Naive thymus-derived CD4-positive, alpha-beta T cell (primary cell): Measurements from ENCODE around the gene FBRS. TPM values are rescaled to one million over a fixed set of nuclear protein-coding genes. Genes with fewer than 3 reads are reported as not detected.

ENCODE experiments used
- ATAC-seq: fragments of 150-1000 bp; cut with Tn5 transposase; 2 replicates; pipeline ENCODE4 v1.10.0; 2021; ENCODE audit warnings: mild to moderate bottlenecking, moderate library complexity
- CTCF ChIA-PET: fragments of 350-600 bp; sonication (Branson Sonifier 250); formaldehyde crosslinking; loops from one replicate; lab custom pipeline; 2021; ENCODE audit warnings: antibody characterized with exemption; lab: Charles Lee
- POLR2A ChIA-PET: fragments of 350-600 bp; sonication (Branson Sonifier 250); formaldehyde crosslinking; loops from one replicate; lab custom pipeline; 2021; ENCODE audit warnings: antibody characterized with exemption, inconsistent platforms; lab: Charles Lee
- DNase-seq, 9 donors: peaks; one replicate each; pipeline versions ENCODE4 v3.0.0 to v3.0.0-alpha.2; 2020 to 2022; ENCODE audit warnings: mixed read lengths in 1 of 9
- H3K27ac ChIP-seq: one replicate; pipeline ENCODE4 v1.7.0; 2013; ENCODE audit warnings: mild to moderate bottlenecking, low read depth, low read length, moderate library complexity
- H3K27me3 ChIP-seq, 2 donors: one replicate each; pipeline ENCODE4 v1.7.0; 2013; ENCODE audit warnings: low read length in 2 of 2, mild to moderate bottlenecking in 2 of 2, moderate library complexity in 2 of 2; ENCODE audit not compliant: control insufficient read depth in 2 of 2, insufficient read depth in 2 of 2
- H3K36me3 ChIP-seq, 3 experiments: 1 replicate in 2 of 3; 2 replicates in 1 of 3; pipeline ENCODE4 v1.7.0; 2013; ENCODE audit warnings: low read length in 3 of 3, mild to moderate bottlenecking in 3 of 3, moderate library complexity in 1 of 3; ENCODE audit not compliant: insufficient read depth in 3 of 3, control insufficient read depth in 2 of 3
- H3K4me1 ChIP-seq, 2 donors: one replicate each; pipeline ENCODE4 v1.7.0; 2013; ENCODE audit warnings: low read length in 2 of 2, mild to moderate bottlenecking in 2 of 2, moderate library complexity in 1 of 2; ENCODE audit not compliant: control insufficient read depth in 2 of 2, insufficient read depth in 2 of 2
- H3K4me3 ChIP-seq: 2 replicates; pipeline ENCODE4 v1.7.0; 2013; ENCODE audit warnings: mild to moderate bottlenecking, low read length
- H3K9me3 ChIP-seq, 3 experiments: 1 replicate in 2 of 3; 2 replicates in 1 of 3; pipeline ENCODE4 v1.7.0; 2013; ENCODE audit warnings: low read length in 3 of 3; ENCODE audit not compliant: control insufficient read depth in 2 of 3
- H3K27ac Mint-ChIP-seq, 9 donors: one replicate each; pipeline ENCODE4 v1.8.0; 2020 to 2022; ENCODE audit warnings: mixed read lengths in 9 of 9, mild to moderate bottlenecking in 8 of 9, moderate library complexity in 5 of 9, inconsistent platforms in 2 of 9
- H3K27me3 Mint-ChIP-seq, 5 donors: one replicate each; pipeline ENCODE4 v1.8.0; 2021 to 2022; ENCODE audit warnings: mixed read lengths in 5 of 5, mild to moderate bottlenecking in 1 of 5
- H3K36me3 Mint-ChIP-seq, 5 donors: one replicate each; pipeline ENCODE4 v1.8.0; 2020 to 2022; ENCODE audit warnings: mixed read lengths in 5 of 5, mild to moderate bottlenecking in 3 of 5, inconsistent platforms in 1 of 5
- H3K4me1 Mint-ChIP-seq, 7 donors: one replicate each; pipeline ENCODE4 v1.8.0; 2020 to 2022; ENCODE audit warnings: mixed read lengths in 7 of 7, mild to moderate bottlenecking in 3 of 7, inconsistent platforms in 1 of 7
- H3K4me3 Mint-ChIP-seq, 10 donors: one replicate each; pipeline ENCODE4 v1.8.0; 2020 to 2022; ENCODE audit warnings: mild to moderate bottlenecking in 10 of 10, mixed read lengths in 10 of 10, moderate library complexity in 6 of 10, inconsistent platforms in 2 of 10
- H3K9me3 Mint-ChIP-seq, 11 donors: one replicate each; pipeline ENCODE4 v1.8.0; 2020 to 2022; ENCODE audit warnings: mixed read lengths in 11 of 11, mild to moderate bottlenecking in 4 of 11, inconsistent platforms in 1 of 11, moderate library complexity in 1 of 11
- intact Hi-C, 2 donors: fragments of 100-400 bp; cut with micrococcal nuclease; formaldehyde crosslinking; loops; one replicate each; pipeline ENCODE4 v1.15.1; 2023
- polyA plus RNA-seq, 2 donors: library from polyadenylated mRNA; unstranded; fragments of 300-500 nt; fragmentation: Illumina TruSeq; gene quantifications; one replicate each; pipeline ENCODE4 v1.2.3, GENCODE V29; 2021
- total RNA-seq, 6 experiments: library from RNA in 5 of 6; stranded (reverse) in 5 of 6; gene quantifications; 1 replicate in 5 of 6; 2 replicates in 1 of 6; pipeline ENCODE4 v1.2.3 and lab custom pipeline; 2021 to 2026

The FBRS gene
- total and polyA plus RNA-seq, 7 experiments from 2014 or later = 2.6 to 174 (median 158) TPM

GRCh38 chr16:30697264-30698138, 39.3 kb downstream of the FBRS start:
- Mint-ChIP-seq H3K27ac (peak overlapping the region; percentile 99 to 100 (median 100)), H3K4me1 (peaks cover 24 to 49% (median 43%) of the 10 kb centered on the region in 7 donors), H3K9me3 (peaks cover 0 to 3% (median 0%) of the 10 kb centered on the region in 11 donors), H3K36me3 (peaks cover 0 to 14% (median 3%) of the 10 kb centered on the region in 5 donors), H3K4me3 (peak overlapping the region; percentile 87 to 99 (median 97)), H3K27me3 (no peaks in the 10 kb centered on the region)
- H3K36me3 ChIP-seq = peaks cover 7 to 23% (median 8%) of the 10 kb centered on the region in 3 experiments
- ATAC-seq (peak; percentile 91), DNase-seq (no peak)
- H3K27me3 ChIP-seq = no peaks in the 10 kb centered on the region
- H3K9me3 ChIP-seq = no peaks in the 10 kb centered on the region
- H3K27ac ChIP-seq = peak overlapping the region; percentile 99
- intact Hi-C loops = loop anchor here (1.0 to 10.0 kb wide), 26 partner anchors 19 to 760 kb away; partner anchors contain the start of genes FBRS (in 2 of the 2), PHKG2 (in 2 of the 2), PRR14 (in 2 of the 2) and ZNF785 (in 2 of the 2)
- H3K4me3 ChIP-seq = peak overlapping the region; percentile 86
- H3K4me1 ChIP-seq = peaks cover 15 to 36% of the 10 kb centered on the region in 2 donors
- ChIA-PET CTCF (interaction anchor here (0.6 to 5.2 kb wide), 9 partner anchors 25 to 944 kb away, joined by 3 to 50 read pairs (median 3); partner anchors contain the start of genes DCTPP1, FBRS and PRR14), POLR2A (interaction anchor here (0.6 to 6.2 kb wide), 25 partner anchors 8 to 890 kb away, joined by 3 to 113 read pairs (median 3); partner anchors contain the start of genes FBRS, FUS, KAT8 and PRR14)

- Mint-ChIP-seq H3K36me3 (peaks cover 3 to 18% (median 4%) of the 10 kb centered on the region in 5 donors), H3K4me3 (peak overlapping the region; percentile 87 to 99 (median 97))
- intact Hi-C loops = loop anchor here (1.0 to 10.0 kb wide), 26 partner anchors 19 to 759 kb away; partner anchors contain the start of genes FBRS (in 2 of the 2), PHKG2 (in 2 of the 2), PRR14 (in 2 of the 2) and ZNF785 (in 2 of the 2)
Observed at GRCh38 chr16:30698139-30698815, 40.0 kb downstream of the FBRS start.

GRCh38 chr16:30698816-30699614, 40.8 kb downstream of the FBRS start, which contains the start of gene SRCAP:
Gene SRCAP, plus strand, starts transcription at chr16:30699171. Its CDS starts 1,654 bp downstream, at chr16:30700825.
- H3K27me3 Mint-ChIP-seq = no peaks in the 10 kb centered on the region
- ATAC-seq (peak; percentile 44), DNase-seq (peak in 8 of 9 donors; percentile 71 to 91 (median 78))
- intact Hi-C loops = loop anchor here (1.0 to 10.0 kb wide), 26 partner anchors 18 to 758 kb away; partner anchors contain the start of genes FBRS (in 2 of the 2), PHKG2 (in 2 of the 2), PRR14 (in 2 of the 2) and ZNF785 (in 2 of the 2)
- peaks cover 3 to 20% (median 4%) of the 10 kb centered on the region in 5 donors for H3K36me3 Mint-ChIP-seq
- H3K9me3 ChIP-seq = no peaks in the 10 kb centered on the region
- peak within 1 kb of the TSS; percentile 87 to 99 (median 98) for H3K4me3 Mint-ChIP-seq
- H3K36me3 ChIP-seq = peaks cover 10 to 36% (median 11%) of the 10 kb centered on the region in 3 experiments
- H3K9me3 Mint-ChIP-seq = peaks cover 0 to 3% (median 0%) of the 10 kb centered on the region in 11 donors
- ChIA-PET CTCF (interaction anchor here (0.7 kb wide), 1 partner anchor 41 kb away, joined by 3 read pairs; the partner anchor contains the start of gene FBRS), POLR2A (interaction anchor here (0.6 to 6.2 kb wide), 8 partner anchors 10 to 1170 kb away, joined by 3 to 113 read pairs (median 4); partner anchors contain the start of gene FBRS)
- peak within 1 kb of the TSS; percentile 86 for H3K4me3 ChIP-seq
- H3K4me1 ChIP-seq = peaks cover 15 to 27% of the 10 kb centered on the region in 2 donors
- peak within 1 kb of the TSS; percentile 99 for H3K27ac ChIP-seq
- H3K4me1 Mint-ChIP-seq = peaks cover 20 to 42% (median 34%) of the 10 kb centered on the region in 7 donors
- no peaks in the 10 kb centered on the region for H3K27me3 ChIP-seq
- H3K27ac Mint-ChIP-seq = peak within 1 kb of the TSS; percentile 99 to 100 (median 100)

More at GRCh38 chr16:30698139-30698815, 40.0 kb downstream of the FBRS start:
- ATAC-seq = peak; percentile 86
- H3K9me3 ChIP-seq = no peaks in the 10 kb centered on the region
- no peaks in the 10 kb centered on the region for H3K27me3 ChIP-seq
- ChIA-PET POLR2A (interaction anchor here (0.6 to 6.2 kb wide), 13 partner anchors 11 to 738 kb away, joined by 3 to 113 read pairs (median 4); partner anchors contain the start of genes FBRS, FUS, PRR14 and ZNF688), CTCF (interaction anchor here (0.6 to 5.2 kb wide), 6 partner anchors 26 to 268 kb away, joined by 3 to 50 read pairs (median 4); partner anchors contain the start of genes DCTPP1 and FBRS)
- peak overlapping the region; percentile 99 to 100 (median 100) for H3K27ac Mint-ChIP-seq
- DNase-seq = peak; percentile 98 to 100 (median 99)
- H3K4me3 ChIP-seq = peak overlapping the region; percentile 86
- peaks cover 15 to 35% of the 10 kb centered on the region in 2 donors for H3K4me1 ChIP-seq
- H3K9me3 Mint-ChIP-seq = peaks cover 0 to 3% (median 0%) of the 10 kb centered on the region in 11 donors
- H3K27me3 Mint-ChIP-seq = no peaks in the 10 kb centered on the region
- H3K4me1 Mint-ChIP-seq = peaks cover 26 to 48% (median 41%) of the 10 kb centered on the region in 7 donors
- H3K36me3 ChIP-seq = peaks cover 7 to 29% (median 8%) of the 10 kb centered on the region in 3 experiments
- peak overlapping the region; percentile 99 for H3K27ac ChIP-seq

DNA sequence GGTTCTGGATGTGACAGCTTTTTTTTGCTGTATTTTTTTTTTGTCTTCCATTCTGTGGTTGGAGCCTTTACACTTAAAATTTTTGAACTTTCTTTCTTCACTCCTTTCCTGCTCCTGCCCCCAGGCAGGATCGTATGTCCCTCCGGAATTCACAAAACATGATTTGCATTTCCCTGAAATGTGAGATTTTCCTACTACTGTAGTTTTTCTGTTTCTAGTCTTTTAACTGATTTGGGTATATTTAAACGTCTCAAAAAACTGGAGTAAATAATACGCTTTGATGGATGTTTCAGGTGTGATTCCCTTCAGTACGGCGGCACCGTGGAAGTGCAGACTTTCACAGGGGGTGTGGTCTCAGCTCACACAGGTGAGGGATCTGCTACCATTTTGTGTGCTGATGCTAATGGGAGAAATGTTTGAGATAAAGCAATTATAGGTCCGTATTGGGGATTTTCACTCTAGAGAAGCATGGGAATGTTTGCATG, 41.4 kb downstream of the FBRS start:
- Histone ChIP-seq H3K27ac (peak overlapping the region; percentile 99), H3K27me3 (no peaks in the 10 kb centered on the region), H3K36me3 (peaks cover 15 to 42% (median 17%) of the 10 kb centered on the region in 3 experiments), H3K4me1 (peaks cover 15 to 27% of the 10 kb centered on the region in 2 donors), H3K9me3 (no peaks in the 10 kb centered on the region), H3K4me3 (peak overlapping the region; percentile 86)
- Mint-ChIP-seq H3K36me3 (peaks cover 3 to 23% (median 4%) of the 10 kb centered on the region in 5 donors), H3K4me1 (peaks cover 19 to 40% (median 32%) of the 10 kb centered on the region in 7 donors), H3K4me3 (peak overlapping the region; percentile 87 to 99 (median 98)), H3K9me3 (peaks cover 0 to 3% (median 0%) of the 10 kb centered on the region in 11 donors), H3K27me3 (no peaks in the 10 kb centered on the region), H3K27ac (peak overlapping the region; percentile 95 to 100 (median 99))
- ChIA-PET CTCF (no interaction called here), POLR2A (interaction anchor here (1.0 to 2.4 kb wide), 3 partner anchors 10 to 114 kb away, joined by 3 to 10 read pairs (median 5); partner anchors contain the start of gene ZNF785)
- intact Hi-C loops = loop anchor here in 1 of 2 donors (2.0 to 10.0 kb wide), 8 partner anchors 17 to 758 kb away; partner anchors contain the start of genes ARMC5, FUS, SETD1A and TBX6
- ATAC-seq (no peak), DNase-seq (no peak)

DNA sequence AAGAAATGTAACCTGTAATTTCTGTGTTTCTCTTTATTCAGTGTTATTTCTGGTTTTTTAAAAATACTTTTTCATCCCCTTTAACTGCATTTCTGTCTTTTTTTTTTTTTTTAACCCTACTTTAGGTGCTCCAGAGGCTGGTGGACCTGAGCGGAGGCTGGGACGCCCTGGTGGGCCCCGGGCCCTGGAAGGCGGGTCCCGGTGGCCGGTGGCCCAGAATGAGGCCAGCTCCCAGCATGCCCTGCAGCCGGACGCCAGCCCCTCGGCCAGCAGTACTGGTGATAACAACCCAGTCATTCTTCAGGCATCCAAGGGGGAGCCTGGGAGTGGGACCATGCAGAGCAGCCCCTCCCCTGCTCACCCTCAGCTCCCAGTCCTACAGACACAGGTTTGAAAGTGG, 42.3 kb downstream of the FBRS start:
- Mint-ChIP-seq H3K9me3 (peaks cover 0 to 3% (median 0%) of the 10 kb centered on the region in 11 donors), H3K36me3 (peaks cover 3 to 23% (median 4%) of the 10 kb centered on the region in 5 donors), H3K27ac (peak overlapping the region in 4 of 9 donors; percentile 48 to 100 (median 98)), H3K4me3 (peak overlapping the region in 7 of 10 donors; percentile 87 to 99 (median 99)), H3K4me1 (peaks cover 19 to 39% (median 29%) of the 10 kb centered on the region in 7 donors), H3K27me3 (no peaks in the 10 kb centered on the region)
- H3K9me3 ChIP-seq = no peaks in the 10 kb centered on the region
- ATAC-seq = no peak
- no peak overlapping the region for H3K27ac ChIP-seq
- ChIA-PET POLR2A (interaction anchor here (0.7 to 2.4 kb wide), 4 partner anchors 9 to 115 kb away, joined by 3 to 10 read pairs (median 4); partner anchors contain the start of gene ZNF785), CTCF (no interaction called here)
- no peak for DNase-seq
- H3K4me3 ChIP-seq = no peak overlapping the region
- intact Hi-C loops = no loop called here
- peaks cover 15 to 49% (median 20%) of the 10 kb centered on the region in 3 experiments for H3K36me3 ChIP-seq
- no peaks in the 10 kb centered on the region for H3K27me3 ChIP-seq
- H3K4me1 ChIP-seq = peaks cover 15 to 27% of the 10 kb centered on the region in 2 donors
